Vagina (tissue), 2 donors: Measurements from ENCODE around the gene SOX12.

Experiments used
- POLR2A ChIP-seq, 2 donors: fragments of 450-650 bp; IDR thresholded peaks; one replicate each; pipeline ENCODE4 v1.6.1; 2017; ENCODE audit warnings: antibody characterized with exemption in 2 of 2, mild to moderate bottlenecking in 2 of 2, moderate library complexity in 2 of 2
- POLR2AphosphoS5 ChIP-seq, 2 donors: sonication (generic); formaldehyde crosslinking; IDR thresholded peaks; one replicate each; pipeline ENCODE4 v1.9.0; 2017; ENCODE audit warnings: antibody characterized with exemption in 2 of 2, mild to moderate bottlenecking in 2 of 2, low read depth in 1 of 2; ENCODE audit not compliant: insufficient read depth in 1 of 2
- TF ChIP-seq, protein P1 (sequence below), 3 experiments: fragments of 450-650 bp in 2 of 3; fragments of 200-600 bp in 1 of 3; sonication (generic) in 1 of 3; IDR thresholded peaks; one replicate each; pipeline ENCODE4 v1.5.1; 2017 to 2019; ENCODE audit warnings: antibody characterized with exemption in 3 of 3, mild to moderate bottlenecking in 2 of 3, moderate library complexity in 2 of 3

DNA sequence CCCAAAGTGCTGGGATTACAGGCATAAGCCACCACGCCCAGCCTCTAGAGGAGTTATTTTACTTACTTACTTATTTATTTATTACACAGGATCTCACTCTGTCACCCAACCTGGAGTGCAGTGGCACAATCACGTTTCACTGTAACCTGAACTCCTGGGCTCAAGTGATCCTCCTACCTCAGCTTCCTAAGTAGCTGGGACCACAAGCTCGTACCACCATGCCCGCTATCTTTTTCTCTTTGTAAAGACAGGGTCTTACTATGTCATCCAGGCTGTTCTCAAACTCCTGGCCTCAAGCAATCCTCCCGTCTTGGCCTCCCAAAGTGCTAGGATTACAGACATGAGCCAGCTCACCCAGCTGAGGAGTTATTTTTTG lies 53.6 kb downstream of the SOX12 start:
- TF ChIP-seq, protein P1, sequence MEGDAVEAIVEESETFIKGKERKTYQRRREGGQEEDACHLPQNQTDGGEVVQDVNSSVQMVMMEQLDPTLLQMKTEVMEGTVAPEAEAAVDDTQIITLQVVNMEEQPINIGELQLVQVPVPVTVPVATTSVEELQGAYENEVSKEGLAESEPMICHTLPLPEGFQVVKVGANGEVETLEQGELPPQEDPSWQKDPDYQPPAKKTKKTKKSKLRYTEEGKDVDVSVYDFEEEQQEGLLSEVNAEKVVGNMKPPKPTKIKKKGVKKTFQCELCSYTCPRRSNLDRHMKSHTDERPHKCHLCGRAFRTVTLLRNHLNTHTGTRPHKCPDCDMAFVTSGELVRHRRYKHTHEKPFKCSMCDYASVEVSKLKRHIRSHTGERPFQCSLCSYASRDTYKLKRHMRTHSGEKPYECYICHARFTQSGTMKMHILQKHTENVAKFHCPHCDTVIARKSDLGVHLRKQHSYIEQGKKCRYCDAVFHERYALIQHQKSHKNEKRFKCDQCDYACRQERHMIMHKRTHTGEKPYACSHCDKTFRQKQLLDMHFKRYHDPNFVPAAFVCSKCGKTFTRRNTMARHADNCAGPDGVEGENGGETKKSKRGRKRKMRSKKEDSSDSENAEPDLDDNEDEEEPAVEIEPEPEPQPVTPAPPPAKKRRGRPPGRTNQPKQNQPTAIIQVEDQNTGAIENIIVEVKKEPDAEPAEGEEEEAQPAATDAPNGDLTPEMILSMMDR (IDR thresholded peaks at IDR 0.05): no peak
- TF ChIP-seq POLR2AphosphoS5 (IDR thresholded peaks at IDR 0.05; ENCODE audit: insufficient read depth in 1 of 2, low read depth in 1 of 2) (no peak), POLR2A (IDR thresholded peaks at IDR 0.05) (no peak)
